SJCRH30 (cell line): ENCODE results near the gene TFCP2. TPM values are rescaled to one million over a fixed set of nuclear protein-coding genes. Genes with fewer than 3 reads are reported as not detected.
A peak's percentile ranks its signal among the peaks of the same experiment; 100 is the strongest.

Experiments used
- DNase-seq, 2 experiments: peaks; one replicate each; pipeline ENCODE4 v3.0.0-alpha.2; 2015 to 2020
- H3K27ac ChIP-seq: fragments of 250-450 bp; sonication (Bioruptor Pico); 2 replicates; pipeline ENCODE4 v1.5.1; 2020; ENCODE audit warnings: mild to moderate bottlenecking, moderate library complexity
- H3K27me3 ChIP-seq: fragments of 250-450 bp; sonication (Bioruptor Pico); 2 replicates; pipeline ENCODE4 v1.5.1; 2020; ENCODE audit warnings: mild to moderate bottlenecking, moderate library complexity
- H3K36me3 ChIP-seq: fragments of 250-450 bp; sonication (Bioruptor Pico); 2 replicates; pipeline ENCODE4 v1.5.1; 2020; ENCODE audit warnings: mild to moderate bottlenecking, moderate library complexity
- H3K4me1 ChIP-seq: fragments of 250-450 bp; sonication (Bioruptor Pico); 2 replicates; pipeline ENCODE4 v1.5.1; 2020; ENCODE audit warnings: mild to moderate bottlenecking, moderate library complexity
- H3K4me3 ChIP-seq: fragments of 250-450 bp; sonication (Bioruptor Pico); 2 replicates; pipeline ENCODE4 v1.5.1; 2020; ENCODE audit warnings: mild to moderate bottlenecking, moderate library complexity
- H3K9me3 ChIP-seq: fragments of 250-450 bp; sonication (Bioruptor Pico); replicated peaks from 2 replicates; pipeline ENCODE4 v1.5.1; 2020; ENCODE audit warnings: mild to moderate bottlenecking, moderate library complexity
- total RNA-seq: library from RNA; depleted of rRNA; stranded (reverse); fragments of >200 nt; shearing (Covaris generic); gene quantifications from 2 replicates; pipeline ENCODE4 v1.2.3, GENCODE V29; 2014

Gene TFCP2
- total RNA-seq, 1 experiment from 2014 or later: 24.1 TPM

- Histone ChIP-seq H3K36me3 (no peaks in the 10 kb centered on the region), H3K27me3 (no peaks in the 10 kb centered on the region), H3K4me3 (no peak overlapping the region), H3K4me1 (no peaks in the 10 kb centered on the region), H3K27ac (no peak overlapping the region), H3K9me3 (no peaks in the 10 kb centered on the region)
- DNase-seq: no peak
Measured at GRCh38 chr12:51202718-51203117, 29.8 kb upstream of the TFCP2 start.

- DNase-seq: no peak
- no peaks in the 10 kb centered on the region for H3K9me3 ChIP-seq
- H3K36me3 ChIP-seq: no peaks in the 10 kb centered on the region
- H3K4me3 ChIP-seq: no peak overlapping the region
- H3K27me3 ChIP-seq: no peaks in the 10 kb centered on the region
- H3K4me1 ChIP-seq: no peaks in the 10 kb centered on the region
- H3K27ac ChIP-seq: no peak overlapping the region
Measured at GRCh38 chr12:51200806-51201205, 27.9 kb upstream of the TFCP2 start.

GRCh38 chr12:51200156-51200555, 27.2 kb upstream of the TFCP2 start:
- DNase-seq: no peak
- no peaks in the 10 kb centered on the region for H3K9me3 ChIP-seq

GRCh38 chr12:51199366-51199945, 26.5 kb upstream of the TFCP2 start:
- DNase-seq: no peak
- no peaks in the 10 kb centered on the region for H3K36me3 ChIP-seq
- H3K9me3 ChIP-seq: no peaks in the 10 kb centered on the region
- H3K4me3 ChIP-seq: no peak overlapping the region
- no peaks in the 10 kb centered on the region for H3K4me1 ChIP-seq
- no peak overlapping the region for H3K27ac ChIP-seq
- H3K27me3 ChIP-seq: no peaks in the 10 kb centered on the region

More at GRCh38 chr12:51200156-51200555, 27.2 kb upstream of the TFCP2 start:
- H3K4me1 ChIP-seq: no peaks in the 10 kb centered on the region
- no peak overlapping the region for H3K27ac ChIP-seq
- H3K27me3 ChIP-seq: no peaks in the 10 kb centered on the region
- no peak overlapping the region for H3K4me3 ChIP-seq
- H3K36me3 ChIP-seq: no peaks in the 10 kb centered on the region

DNA sequence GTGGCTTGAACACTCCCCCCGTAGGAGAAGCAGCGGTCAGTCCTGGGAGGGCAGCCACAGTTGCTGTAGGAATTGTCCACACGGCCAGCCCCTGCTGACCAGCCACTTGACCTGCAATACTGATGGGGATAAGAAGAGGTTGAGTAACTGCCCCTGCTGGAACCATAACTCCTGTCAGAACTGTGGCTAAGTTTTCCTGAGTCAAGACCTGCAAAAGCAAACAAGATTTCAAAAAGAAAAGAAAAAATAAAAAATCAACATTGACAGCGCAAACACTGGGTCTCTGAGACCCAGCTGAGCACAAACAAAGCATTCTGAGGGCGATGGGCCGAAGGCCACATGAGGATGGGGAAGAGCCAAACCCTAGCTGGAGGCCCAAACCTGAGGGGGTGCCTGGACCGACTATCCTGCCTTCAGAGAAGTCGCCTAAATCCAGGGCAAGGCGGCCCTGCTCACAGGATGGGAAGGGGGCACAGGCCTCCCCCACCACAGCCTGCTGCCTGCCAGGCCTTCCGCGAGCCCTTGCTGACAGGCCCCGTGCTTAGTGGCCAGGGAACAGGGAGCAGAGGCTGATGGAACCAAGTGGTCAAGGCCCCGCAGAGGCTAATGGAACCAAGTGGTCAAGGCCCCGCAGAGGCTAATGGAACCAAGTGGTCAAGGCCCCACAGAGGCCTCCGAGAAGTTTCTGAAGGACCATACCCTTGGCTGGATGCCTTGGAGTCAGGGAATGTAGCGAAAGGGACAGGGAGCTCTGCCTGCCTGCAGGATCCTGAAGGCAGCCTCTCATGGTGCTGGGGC, 25.8 kb upstream of the TFCP2 start:
- Histone ChIP-seq H3K4me3 (no peak overlapping the region), H3K9me3 (no peaks in the 10 kb centered on the region), H3K27me3 (no peaks in the 10 kb centered on the region), H3K36me3 (no peaks in the 10 kb centered on the region), H3K4me1 (no peaks in the 10 kb centered on the region), H3K27ac (no peak overlapping the region)
- no peak for DNase-seq

- Histone ChIP-seq H3K27me3 (no peaks in the 10 kb centered on the region), H3K4me1 (no peaks in the 10 kb centered on the region), H3K9me3 (no peaks in the 10 kb centered on the region), H3K27ac (no peak overlapping the region), H3K36me3 (no peaks in the 10 kb centered on the region), H3K4me3 (no peak overlapping the region)
- no peak for DNase-seq
Measured at GRCh38 chr12:51197736-51198567, 25.0 kb upstream of the TFCP2 start.

DNA sequence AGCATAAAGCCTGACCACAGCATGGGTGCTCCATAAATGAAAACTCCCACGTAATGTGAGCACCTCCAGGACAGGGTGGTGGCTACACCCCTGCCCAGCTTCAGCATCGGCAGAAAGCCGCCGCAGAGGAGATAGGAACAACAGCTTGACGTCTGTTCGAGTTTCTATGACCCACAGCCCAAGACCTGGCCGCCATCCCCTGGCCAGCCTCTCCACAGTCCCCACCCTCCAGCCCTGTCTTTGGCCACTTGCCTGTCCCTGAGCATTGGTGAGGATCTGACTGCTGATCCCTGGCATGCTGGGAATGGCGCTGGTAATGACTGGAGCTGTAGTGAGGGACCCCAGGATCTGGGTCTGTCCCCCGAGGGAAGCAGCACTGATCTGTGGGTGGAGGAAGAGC, 23.6 kb upstream of the TFCP2 start:
- DNase-seq: no peak
- H3K36me3 ChIP-seq: no peaks in the 10 kb centered on the region

GRCh38 chr12:51195841-51196240, 22.9 kb upstream of the TFCP2 start:
- no peak overlapping the region for H3K4me3 ChIP-seq
- DNase-seq: no peak

More for the DNA sequence above, 23.6 kb upstream of the TFCP2 start:
- no peak overlapping the region for H3K27ac ChIP-seq
- H3K27me3 ChIP-seq: no peaks in the 10 kb centered on the region
- H3K9me3 ChIP-seq: no peaks in the 10 kb centered on the region
- H3K4me3 ChIP-seq: no peak overlapping the region
- H3K4me1 ChIP-seq: no peaks in the 10 kb centered on the region

GRCh38 chr12:51192284-51192671, 19.3 kb upstream of the TFCP2 start:
- no peaks in the 10 kb centered on the region for H3K27me3 ChIP-seq
- peaks cover 39% of the 10 kb centered on the region for H3K4me1 ChIP-seq
- no peak overlapping the region for H3K4me3 ChIP-seq
- no peaks in the 10 kb centered on the region for H3K9me3 ChIP-seq
- H3K27ac ChIP-seq: no peak overlapping the region
- DNase-seq: no peak
- no peaks in the 10 kb centered on the region for H3K36me3 ChIP-seq

More at GRCh38 chr12:51195841-51196240, 22.9 kb upstream of the TFCP2 start:
- H3K9me3 ChIP-seq: no peaks in the 10 kb centered on the region
- H3K27ac ChIP-seq: no peak overlapping the region
- H3K27me3 ChIP-seq: no peaks in the 10 kb centered on the region
- H3K4me1 ChIP-seq: peaks cover 3% of the 10 kb centered on the region
- H3K36me3 ChIP-seq: no peaks in the 10 kb centered on the region

DNA sequence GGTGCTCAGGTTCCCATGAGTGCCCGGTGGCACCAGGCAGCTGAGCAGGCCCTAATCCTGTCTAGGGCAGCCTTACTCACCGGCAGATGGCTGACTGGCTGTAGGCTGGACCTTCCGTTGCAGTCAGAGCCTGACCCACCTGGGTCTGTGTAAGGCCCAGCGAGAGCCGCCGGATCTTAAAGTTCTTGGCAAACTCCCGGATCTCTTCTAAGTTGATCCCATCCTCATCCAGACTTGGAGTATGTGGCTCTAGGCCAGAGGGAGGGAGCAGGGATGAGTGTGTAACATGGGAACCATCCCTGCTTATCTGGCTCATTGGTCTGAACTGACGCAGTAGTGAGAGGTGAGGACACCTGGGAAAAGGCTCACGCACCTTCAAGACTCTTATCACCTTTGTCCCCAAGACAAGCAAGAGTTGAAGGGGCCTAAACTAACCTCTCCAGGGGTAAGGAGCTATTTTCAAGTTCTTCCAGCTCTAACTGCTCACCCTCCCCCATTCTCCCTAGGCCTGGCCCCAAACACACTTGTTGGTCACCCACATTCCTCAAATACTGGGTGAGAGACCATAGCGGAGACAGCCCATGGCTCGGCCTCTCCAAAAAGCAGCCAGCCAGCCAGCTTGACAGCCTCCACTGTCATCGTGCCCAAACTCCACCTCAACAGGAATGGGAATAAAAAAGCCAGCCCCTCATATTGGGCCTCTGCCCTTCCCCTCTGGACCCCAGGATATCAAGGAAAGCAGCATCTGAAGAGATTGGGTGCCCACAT, 18.8 kb upstream of the TFCP2 start:
- Histone ChIP-seq H3K9me3 (no peaks in the 10 kb centered on the region), H3K36me3 (no peaks in the 10 kb centered on the region), H3K4me3 (no peak overlapping the region), H3K4me1 (peaks cover 45% of the 10 kb centered on the region), H3K27me3 (no peaks in the 10 kb centered on the region), H3K27ac (no peak overlapping the region)
- no peak for DNase-seq

- H3K36me3 ChIP-seq: no peaks in the 10 kb centered on the region
- peaks cover 53% of the 10 kb centered on the region for H3K4me1 ChIP-seq
- no peak overlapping the region for H3K27ac ChIP-seq
- no peaks in the 10 kb centered on the region for H3K27me3 ChIP-seq
- no peak overlapping the region for H3K4me3 ChIP-seq
- H3K9me3 ChIP-seq: no peaks in the 10 kb centered on the region
- DNase-seq: peak in 1 of 2 experiments; percentile 15
Measured at GRCh38 chr12:51190820-51191219, 17.9 kb upstream of the TFCP2 start.

DNA sequence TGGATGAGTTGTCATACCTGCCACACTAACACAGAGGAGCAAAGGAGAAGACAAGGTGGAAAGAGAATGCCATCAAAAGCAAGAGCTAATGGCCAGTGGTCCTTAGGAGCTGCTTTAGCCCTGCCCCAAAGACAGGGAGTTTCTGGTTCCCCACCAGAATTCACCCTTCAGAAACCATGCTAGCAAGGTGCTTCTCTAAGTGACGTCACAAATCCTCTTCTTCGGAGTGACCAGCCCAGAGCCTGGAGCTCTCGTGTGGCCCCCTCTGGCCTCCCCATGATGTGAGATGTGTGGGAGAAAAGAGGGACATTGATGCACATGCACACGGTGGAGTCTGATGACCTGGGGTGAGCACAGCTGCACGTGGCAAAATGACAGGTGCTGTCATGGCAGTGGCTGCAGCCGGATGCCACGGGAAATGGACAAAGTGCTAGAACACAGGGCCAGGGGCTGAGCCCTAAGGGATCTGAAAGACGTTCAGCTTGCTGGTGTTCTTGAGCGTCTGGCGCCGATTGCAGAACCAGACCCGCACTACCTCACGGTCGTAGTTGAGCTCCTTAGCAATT, 16.9 kb upstream of the TFCP2 start:
- peak; percentile 32 to 59 for DNase-seq
- no peaks in the 10 kb centered on the region for H3K27me3 ChIP-seq
- H3K9me3 ChIP-seq: no peaks in the 10 kb centered on the region
- no peak overlapping the region for H3K4me3 ChIP-seq
- H3K27ac ChIP-seq: no peak overlapping the region
- peaks cover 61% of the 10 kb centered on the region for H3K4me1 ChIP-seq
- no peaks in the 10 kb centered on the region for H3K36me3 ChIP-seq

GRCh38 chr12:51188359-51189051, 15.6 kb upstream of the TFCP2 start:
- Histone ChIP-seq H3K27me3 (no peaks in the 10 kb centered on the region), H3K36me3 (no peaks in the 10 kb centered on the region), H3K4me1 (peaks cover 72% of the 10 kb centered on the region), H3K27ac (peak overlapping the region; percentile 50), H3K9me3 (no peaks in the 10 kb centered on the region), H3K4me3 (no peak overlapping the region)
- DNase-seq: peak; percentile 89 to 94
